Bronchial epithelial cell (primary cell): ENCODE measurements around the gene FAM89A. TPM values are rescaled to one million over a fixed set of nuclear protein-coding genes. Genes with fewer than 3 reads are reported as not detected.
A peak's percentile ranks its signal among the peaks of the same experiment; 100 is the strongest.
"Not testable (repeated sequence)": the region's sequence is repeated elsewhere in the genome, so short reads cannot be mapped to it uniquely, and the experiment has no call there.

Source experiments
- DNase-seq: peaks from one replicate; pipeline ENCODE4 v3.0.0-alpha.2; 2010; ENCODE audit warnings: low read depth
- FAIRE-seq: peaks from 2 replicates; lab custom pipeline; 2011; peaks lifted over from hg19 to GRCh38; lab: Jason Lieb, UNC
- H3K27me3 ChIP-seq: 2 replicates; pipeline ENCODE4 v1.5.1; 2011; ENCODE audit warnings: low read length; ENCODE audit not compliant: control insufficient read depth, insufficient read depth
- H3K36me3 ChIP-seq: 2 replicates; pipeline ENCODE4 v1.5.1; 2011; ENCODE audit warnings: low read length; ENCODE audit not compliant: control insufficient read depth, insufficient read depth
- H3K4me3 ChIP-seq: 2 replicates; pipeline ENCODE4 v1.5.1; 2011; ENCODE audit warnings: mild to moderate bottlenecking, low read depth, low read length, control low read depth
- total RNA-seq: library from RNA; depleted of rRNA; stranded (reverse); fragments of >200 nt; gene quantifications from 2 replicates; pipeline ENCODE4 v1.2.1, GENCODE V29; 2014
- TF ChIP-seq, protein P1 (sequence below): IDR thresholded peaks from 2 replicates; pipeline ENCODE4 v1.5.1; 2011; ENCODE audit warnings: mild to moderate bottlenecking, moderate library complexity, low read length, control low read depth, inconsistent platforms; ENCODE audit not compliant: insufficient read depth, severe bottlenecking

Gene FAM89A
- total RNA-seq, 1 donor from 2014 or later, result 10.8 TPM

DNA sequence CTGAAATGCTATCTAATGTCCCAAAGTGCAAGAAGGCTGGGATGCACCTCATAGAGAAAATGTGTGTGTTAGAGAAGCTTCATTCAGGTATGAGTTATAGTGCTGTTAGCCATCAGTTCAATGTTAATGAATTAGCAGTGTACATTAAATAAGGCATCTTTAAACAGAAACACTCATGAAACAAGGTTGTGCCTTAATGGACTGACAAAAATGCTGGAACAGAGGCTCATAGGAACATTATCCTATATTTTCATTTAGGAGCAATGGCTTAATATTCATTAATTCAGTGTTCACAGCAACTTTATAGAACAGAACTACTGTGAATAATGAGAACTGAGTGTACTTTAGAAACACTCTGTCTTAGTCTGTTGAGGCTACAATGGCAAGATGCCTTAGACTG, 15.2 kb upstream of the FAM89A start:
- no peak overlapping the region for H3K4me3 ChIP-seq
- peaks cover 4% of the 10 kb centered on the region for H3K27me3 ChIP-seq
- TF ChIP-seq, protein P1, sequence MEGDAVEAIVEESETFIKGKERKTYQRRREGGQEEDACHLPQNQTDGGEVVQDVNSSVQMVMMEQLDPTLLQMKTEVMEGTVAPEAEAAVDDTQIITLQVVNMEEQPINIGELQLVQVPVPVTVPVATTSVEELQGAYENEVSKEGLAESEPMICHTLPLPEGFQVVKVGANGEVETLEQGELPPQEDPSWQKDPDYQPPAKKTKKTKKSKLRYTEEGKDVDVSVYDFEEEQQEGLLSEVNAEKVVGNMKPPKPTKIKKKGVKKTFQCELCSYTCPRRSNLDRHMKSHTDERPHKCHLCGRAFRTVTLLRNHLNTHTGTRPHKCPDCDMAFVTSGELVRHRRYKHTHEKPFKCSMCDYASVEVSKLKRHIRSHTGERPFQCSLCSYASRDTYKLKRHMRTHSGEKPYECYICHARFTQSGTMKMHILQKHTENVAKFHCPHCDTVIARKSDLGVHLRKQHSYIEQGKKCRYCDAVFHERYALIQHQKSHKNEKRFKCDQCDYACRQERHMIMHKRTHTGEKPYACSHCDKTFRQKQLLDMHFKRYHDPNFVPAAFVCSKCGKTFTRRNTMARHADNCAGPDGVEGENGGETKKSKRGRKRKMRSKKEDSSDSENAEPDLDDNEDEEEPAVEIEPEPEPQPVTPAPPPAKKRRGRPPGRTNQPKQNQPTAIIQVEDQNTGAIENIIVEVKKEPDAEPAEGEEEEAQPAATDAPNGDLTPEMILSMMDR, result no peak
- FAIRE-seq (no peak), DNase-seq (no peak)
- no peaks in the 10 kb centered on the region for H3K36me3 ChIP-seq

DNA sequence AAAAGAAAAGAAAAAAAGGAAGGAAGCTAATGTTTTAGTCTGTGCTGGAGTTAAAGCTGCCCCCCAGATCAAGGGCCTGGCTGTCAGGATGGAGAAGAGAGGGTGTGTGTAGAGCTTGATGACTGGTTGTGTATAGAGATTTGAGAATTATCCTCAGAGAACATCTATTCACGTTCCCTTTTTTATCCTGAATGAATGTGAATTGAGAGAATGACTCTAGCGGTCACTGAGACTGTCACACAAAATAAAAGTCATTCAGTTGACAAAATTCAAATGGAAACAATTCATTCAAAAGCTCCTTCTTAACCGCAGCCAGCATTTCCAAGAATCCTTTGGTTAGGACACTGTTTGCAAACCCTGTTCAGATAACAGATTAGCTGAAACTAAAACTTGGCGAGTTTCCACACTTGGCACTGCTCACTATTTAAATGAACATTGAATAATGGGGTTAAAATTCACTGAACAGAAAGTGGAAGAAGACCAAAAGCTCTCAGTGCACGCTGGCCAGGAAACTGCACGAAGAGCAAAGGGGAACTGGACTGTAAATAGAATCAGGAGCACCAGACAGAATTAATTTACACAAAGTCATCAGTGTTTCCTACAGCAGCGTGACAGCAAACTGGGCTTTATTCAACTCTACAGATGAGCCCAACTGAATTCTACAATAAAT, 13.6 kb upstream of the FAM89A start:
- DNase-seq (no peak), FAIRE-seq (no peak)
- H3K36me3 ChIP-seq, result no peaks in the 10 kb centered on the region
- TF ChIP-seq, protein P1, result no peak
- peaks cover 4% of the 10 kb centered on the region for H3K27me3 ChIP-seq
- H3K4me3 ChIP-seq, result no peak overlapping the region

DNA sequence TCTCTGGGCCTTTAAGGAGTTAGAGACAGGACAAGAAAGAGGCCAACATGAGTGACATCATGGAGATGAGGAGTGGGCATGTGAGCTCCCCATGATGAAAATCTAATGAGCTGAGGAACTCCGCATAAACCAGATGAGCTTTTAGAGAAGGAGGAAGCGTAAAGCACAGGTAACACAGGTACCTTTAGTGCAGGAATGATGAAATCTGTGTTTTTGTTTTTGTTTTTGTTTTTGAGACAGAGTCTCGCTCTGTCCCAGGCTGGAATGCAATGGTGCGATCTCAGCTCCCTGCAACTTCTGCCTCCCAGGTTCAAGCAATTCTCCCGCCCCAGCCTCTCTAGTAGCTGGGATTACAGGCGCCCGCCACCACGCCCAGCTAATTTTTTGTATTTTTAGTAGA, 12.7 kb upstream of the FAM89A start:
- DNase-seq, result no peak
- Histone ChIP-seq H3K27me3 (peaks cover 5% of the 10 kb centered on the region), H3K4me3 (no peak overlapping the region), H3K36me3 (no peaks in the 10 kb centered on the region)
- FAIRE-seq, result no peak
- TF ChIP-seq, protein P1, result no peak

DNA sequence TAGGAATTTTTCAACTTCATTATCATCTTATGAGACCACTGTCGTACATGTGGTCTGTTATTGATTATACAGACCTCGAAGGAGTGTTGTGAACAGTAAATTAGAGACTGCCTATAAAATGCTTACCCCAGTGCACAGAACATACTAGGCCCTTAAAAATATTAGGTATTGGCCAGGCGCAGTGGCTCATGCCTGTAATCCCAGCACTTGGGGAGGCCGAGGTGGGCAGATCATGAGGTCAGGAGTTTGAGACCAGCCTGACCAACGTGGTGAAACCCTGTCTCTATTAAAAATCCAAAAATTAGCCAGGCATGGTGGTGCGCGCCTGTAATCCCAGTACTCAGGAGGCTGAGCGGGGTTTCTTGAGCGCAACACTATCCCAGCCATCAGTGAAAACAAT, 10.9 kb upstream of the FAM89A start:
- not testable (repeated sequence) for H3K4me3 ChIP-seq, FAIRE-seq, H3K36me3 ChIP-seq, H3K27me3 ChIP-seq, DNase-seq

DNA sequence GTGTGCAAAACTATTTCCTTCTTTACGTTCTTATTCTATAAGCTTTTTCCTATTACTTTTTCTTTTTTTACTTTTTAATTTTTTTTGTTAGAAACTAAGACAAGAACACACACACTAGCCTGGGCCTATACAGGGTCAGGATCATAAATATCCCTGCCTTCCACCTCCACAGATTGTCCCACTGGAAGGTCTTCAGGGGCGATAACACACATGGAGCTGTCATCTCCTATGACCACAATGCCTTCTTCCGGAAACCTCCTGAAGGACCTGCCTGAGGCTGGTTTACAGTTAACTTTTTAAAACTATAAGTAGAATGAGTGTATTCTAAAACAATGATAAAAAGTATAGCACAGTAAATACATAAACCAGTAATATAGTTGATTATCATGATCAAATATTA, 10.3 kb upstream of the FAM89A start:
- DNase-seq (no peak), FAIRE-seq (no peak)
- Histone ChIP-seq H3K27me3 (peaks cover 2% of the 10 kb centered on the region), H3K4me3 (no peak overlapping the region), H3K36me3 (no peaks in the 10 kb centered on the region)
- TF ChIP-seq, protein P1, result no peak

DNA sequence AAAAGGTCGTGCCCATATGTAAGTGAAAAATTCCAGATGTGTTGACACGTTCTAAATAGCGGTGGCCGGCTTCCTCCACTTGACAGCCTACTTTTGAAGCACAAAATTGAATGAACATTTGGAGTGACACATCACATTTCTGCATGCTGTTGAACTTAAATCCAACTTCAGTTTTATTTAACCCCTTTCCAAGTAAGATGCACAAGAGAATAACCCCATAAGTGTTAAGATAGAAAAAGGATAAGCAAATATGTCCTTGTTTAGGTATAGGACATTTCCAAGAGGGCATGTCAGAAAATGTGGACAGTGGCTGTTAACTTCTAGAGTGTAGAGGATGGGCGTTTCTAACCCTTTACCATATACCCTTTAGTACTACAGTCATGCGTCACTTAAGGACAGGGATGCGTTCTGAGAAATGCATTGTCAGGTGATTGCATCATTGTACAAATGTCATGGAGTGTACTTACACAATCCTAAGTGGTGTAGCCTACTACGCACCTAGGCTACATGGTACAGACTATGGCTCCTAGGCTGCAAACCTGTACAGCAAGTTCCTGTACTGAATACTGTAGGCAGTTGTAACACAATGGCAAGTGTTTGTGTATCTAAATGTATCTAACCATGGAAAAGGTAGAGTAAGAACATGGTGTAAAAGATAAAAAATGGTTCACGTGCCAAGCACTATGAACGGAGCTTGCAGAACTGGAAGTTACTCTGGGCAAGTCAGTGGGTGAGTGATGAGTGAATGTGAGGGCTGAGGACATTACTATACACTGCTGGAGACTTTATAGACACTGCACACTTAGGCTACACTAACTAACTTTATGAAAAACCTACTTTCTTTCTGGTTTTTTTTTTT, 9.3 kb upstream of the FAM89A start:
- DNase-seq (peak; percentile 83), FAIRE-seq (peak; percentile 47)
- TF ChIP-seq, protein P1, result no peak
- no peaks in the 10 kb centered on the region for H3K36me3 ChIP-seq
- H3K4me3 ChIP-seq, result no peak overlapping the region
- H3K27me3 ChIP-seq, result peaks cover 2% of the 10 kb centered on the region

DNA sequence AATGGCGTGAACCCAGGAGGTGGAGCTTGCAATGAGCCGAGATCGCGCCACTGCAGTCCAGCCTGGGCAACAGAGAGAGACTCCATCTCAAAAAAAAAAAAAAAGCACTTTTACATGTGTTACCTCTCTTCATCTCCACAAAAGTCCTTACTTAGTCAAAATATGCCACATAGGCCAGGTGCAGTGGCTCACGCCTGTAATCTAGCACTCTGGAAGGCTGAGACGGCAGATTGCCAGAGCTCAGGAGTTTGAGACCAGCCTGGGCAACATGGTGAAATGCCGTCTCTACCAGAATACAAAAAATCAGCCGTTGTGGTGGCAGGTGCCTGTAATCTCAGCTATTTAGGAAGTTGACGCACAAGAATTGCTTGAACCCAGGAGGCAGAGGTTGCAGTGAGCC, 8.4 kb upstream of the FAM89A start:
- not testable (repeated sequence) for H3K4me3 ChIP-seq, DNase-seq, H3K27me3 ChIP-seq, H3K36me3 ChIP-seq, FAIRE-seq

DNA sequence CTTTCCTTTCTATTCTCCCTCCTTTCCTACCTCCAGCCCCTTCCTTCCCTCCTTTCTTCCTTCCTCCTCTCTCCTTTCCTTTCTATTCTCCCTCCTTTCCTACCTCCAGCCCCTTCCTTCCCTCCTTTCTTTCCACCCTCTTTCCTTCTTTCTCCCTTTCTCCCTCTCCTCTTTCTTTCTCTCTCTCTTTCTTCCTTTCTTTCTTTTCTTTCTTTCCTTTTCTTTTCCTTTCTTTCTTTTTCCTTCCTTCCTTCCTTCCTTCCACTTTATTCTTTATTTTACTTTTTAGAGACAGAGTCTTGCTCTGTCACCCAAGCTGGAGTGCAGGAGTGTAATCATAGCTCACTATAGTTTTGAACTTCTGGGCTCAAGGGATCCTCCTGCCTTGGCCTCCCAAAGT, 7.5 kb upstream of the FAM89A start:
- H3K36me3 ChIP-seq, H3K4me3 ChIP-seq, H3K27me3 ChIP-seq, FAIRE-seq, DNase-seq: not testable (repeated sequence)
